ENCODE results near the gene DEPDC5. TPM values are rescaled to one million over a fixed set of nuclear protein-coding genes. Genes with fewer than 3 reads are reported as not detected.
A peak's percentile ranks its signal among the peaks of the same experiment; 100 is the strongest.

The DEPDC5 gene
- total and polyA plus RNA-seq, 3 experiments from 2014 or later = 11.1 to 38.1 (median 29.1) TPM

DNA sequence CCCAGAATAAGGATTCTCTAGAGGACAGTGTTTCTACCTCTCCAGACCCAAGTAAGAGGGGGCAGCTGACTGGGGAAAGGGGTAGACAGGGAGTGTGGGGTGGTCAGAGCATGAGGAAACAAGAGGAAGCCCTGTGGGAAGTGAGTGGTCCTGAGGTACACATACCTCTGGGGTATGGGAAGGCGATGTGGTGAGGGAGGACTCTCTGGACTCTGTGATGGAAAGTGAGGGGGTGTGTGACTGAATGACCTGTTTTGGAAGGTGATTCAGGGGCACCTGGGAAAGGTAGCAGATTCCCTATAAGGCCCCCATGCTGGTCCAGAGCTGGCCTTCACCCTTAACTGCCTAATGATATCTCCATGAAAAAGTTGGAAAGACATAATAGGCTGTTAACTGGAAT, 80.1 kb downstream of the DEPDC5 start:
- no peak for DNase-seq
- CTCF ChIA-PET = no interaction called here
- Mint-ChIP-seq H3K36me3 (peaks cover 5 to 86% (median 13%) of the 10 kb centered on the region in 3 donors), H3K27me3 (no peaks in the 10 kb centered on the region), H3K4me3 (no peak overlapping the region), H3K4me1 (peaks cover 0 to 4% (median 3%) of the 10 kb centered on the region in 3 donors), H3K27ac (peak overlapping the region in 2 of 8 donors; percentile 2 to 70), H3K9me3 (no peaks in the 10 kb centered on the region)
- POLR2A ChIA-PET = no interaction called here
- no peaks in the 10 kb centered on the region for H3K4me1 ChIP-seq (ENCODE audit: insufficient read depth, low read length)
- H3K27ac ChIP-seq (ENCODE audit: low read depth, low read length) = no peak overlapping the region
- peaks cover 10% of the 10 kb centered on the region for H3K36me3 ChIP-seq (ENCODE audit: insufficient read depth, low read length)
- no peaks in the 10 kb centered on the region for H3K9me3 ChIP-seq (ENCODE audit: low read length)
- H3K27me3 ChIP-seq (ENCODE audit: insufficient read depth, low read length, poor library complexity, severe bottlenecking) = no peaks in the 10 kb centered on the region
- no peak overlapping the region for H3K4me3 ChIP-seq (ENCODE audit: low read length)

DNA sequence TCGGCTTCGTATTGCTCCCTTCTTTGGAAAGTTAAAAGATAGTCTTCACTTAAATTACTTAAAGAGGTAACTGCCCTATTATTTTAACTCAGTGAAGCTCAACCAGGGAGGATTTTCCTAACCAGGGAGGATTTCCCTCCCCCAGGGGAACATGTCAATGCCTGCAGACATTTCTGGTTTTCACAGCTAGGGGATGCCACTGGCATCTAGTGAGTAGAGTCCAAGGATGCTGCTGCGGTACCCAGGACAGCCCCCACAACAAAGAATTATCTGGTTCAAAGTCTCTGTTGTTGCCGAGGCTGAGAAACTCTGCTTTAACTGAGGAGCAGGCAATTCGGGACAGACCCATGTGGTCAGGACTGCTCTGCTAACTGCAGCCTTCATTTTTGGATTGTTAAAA, 82.2 kb downstream of the DEPDC5 start:
- no peak overlapping the region for H3K27ac ChIP-seq (ENCODE audit: low read depth, low read length)
- no peak overlapping the region for H3K4me3 ChIP-seq (ENCODE audit: low read length)
- no peak for DNase-seq
- H3K9me3 ChIP-seq (ENCODE audit: low read length) = no peaks in the 10 kb centered on the region
- POLR2A ChIA-PET = no interaction called here
- H3K36me3 Mint-ChIP-seq = peaks cover 5 to 89% (median 14%) of the 10 kb centered on the region in 3 donors
- H3K9me3 Mint-ChIP-seq = no peaks in the 10 kb centered on the region
- peak overlapping the region in 1 of 8 donors; percentile 68 for H3K27ac Mint-ChIP-seq
- CTCF ChIA-PET = no interaction called here
- H3K4me3 Mint-ChIP-seq = no peak overlapping the region
- H3K27me3 ChIP-seq (ENCODE audit: insufficient read depth, low read length, poor library complexity, severe bottlenecking) = no peaks in the 10 kb centered on the region
- peaks cover 17% of the 10 kb centered on the region for H3K36me3 ChIP-seq (ENCODE audit: insufficient read depth, low read length)
- peaks cover 0 to 4% (median 0%) of the 10 kb centered on the region in 3 donors for H3K4me1 Mint-ChIP-seq
- no peaks in the 10 kb centered on the region for H3K27me3 Mint-ChIP-seq
- H3K4me1 ChIP-seq (ENCODE audit: insufficient read depth, low read length) = no peaks in the 10 kb centered on the region

DNA sequence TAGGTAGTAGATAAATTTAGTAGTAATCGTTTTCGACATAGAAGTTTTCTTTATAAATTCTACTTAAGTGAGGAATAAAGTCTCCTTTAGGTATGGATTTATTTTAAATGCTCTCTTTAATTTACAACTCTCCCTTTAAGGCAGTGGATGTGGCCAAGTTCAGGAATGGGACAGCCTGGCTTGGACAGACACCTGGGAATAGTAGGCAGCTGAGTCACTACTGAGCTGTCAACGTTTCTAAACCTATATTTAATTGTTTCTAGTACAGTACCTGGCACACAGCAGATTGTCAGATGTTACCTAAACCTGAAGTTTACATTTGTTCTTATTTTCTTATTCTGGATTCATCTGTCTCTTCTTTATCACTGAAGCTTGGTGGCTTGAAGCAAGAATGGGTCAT, 85.1 kb downstream of the DEPDC5 start:
- Mint-ChIP-seq H3K27me3 (no peaks in the 10 kb centered on the region), H3K9me3 (no peaks in the 10 kb centered on the region), H3K4me3 (no peak overlapping the region), H3K4me1 (no peaks in the 10 kb centered on the region), H3K27ac (no peak overlapping the region), H3K36me3 (peaks cover 4 to 90% (median 13%) of the 10 kb centered on the region in 3 donors)
- POLR2A ChIA-PET = interaction anchor here (0.7 kb wide), 1 partner anchor 45 kb away, joined by 3 read pairs; no protein-coding TSS in a partner anchor
- H3K36me3 ChIP-seq (ENCODE audit: insufficient read depth, low read length) = peaks cover 19% of the 10 kb centered on the region
- no peaks in the 10 kb centered on the region for H3K27me3 ChIP-seq (ENCODE audit: insufficient read depth, low read length, poor library complexity, severe bottlenecking)
- H3K4me3 ChIP-seq (ENCODE audit: low read length) = no peak overlapping the region
- no peaks in the 10 kb centered on the region for H3K4me1 ChIP-seq (ENCODE audit: insufficient read depth, low read length)
- CTCF ChIA-PET = no interaction called here
- DNase-seq = no peak
- no peaks in the 10 kb centered on the region for H3K9me3 ChIP-seq (ENCODE audit: low read length)
- H3K27ac ChIP-seq (ENCODE audit: low read depth, low read length) = no peak overlapping the region

DNA sequence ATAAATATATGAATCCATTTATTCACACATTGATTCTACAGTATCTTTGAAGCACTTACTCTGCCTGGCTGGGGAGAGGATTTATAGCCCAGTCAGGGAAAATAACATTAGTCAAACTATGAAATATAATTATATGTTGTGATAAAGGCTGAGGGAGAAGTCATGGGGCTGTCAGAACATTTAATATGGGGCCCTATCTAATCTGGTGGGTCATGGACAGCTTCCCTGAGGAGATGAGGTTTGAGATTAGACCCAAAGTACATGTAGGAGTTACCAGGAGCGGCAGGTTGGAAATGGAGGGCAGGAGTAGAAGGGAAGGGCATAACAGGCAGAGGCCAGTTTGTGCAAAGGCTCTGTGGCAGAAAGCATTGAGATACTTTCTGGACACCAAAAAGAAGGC, 86.2 kb downstream of the DEPDC5 start:
- ChIA-PET POLR2A (no interaction called here), CTCF (no interaction called here)
- peaks cover 26% of the 10 kb centered on the region for H3K36me3 ChIP-seq (ENCODE audit: insufficient read depth, low read length)
- no peak overlapping the region for H3K4me3 ChIP-seq (ENCODE audit: low read length)
- no peak for DNase-seq
- no peaks in the 10 kb centered on the region for H3K27me3 ChIP-seq (ENCODE audit: insufficient read depth, low read length, poor library complexity, severe bottlenecking)
- no peaks in the 10 kb centered on the region for H3K9me3 ChIP-seq (ENCODE audit: low read length)
- H3K27ac Mint-ChIP-seq = no peak overlapping the region
- H3K27me3 Mint-ChIP-seq = no peaks in the 10 kb centered on the region
- H3K9me3 Mint-ChIP-seq = no peaks in the 10 kb centered on the region
- no peak overlapping the region for H3K4me3 Mint-ChIP-seq
- H3K4me1 ChIP-seq (ENCODE audit: insufficient read depth, low read length) = no peaks in the 10 kb centered on the region
- no peak overlapping the region for H3K27ac ChIP-seq (ENCODE audit: low read depth, low read length)
- no peaks in the 10 kb centered on the region for H3K4me1 Mint-ChIP-seq
- peaks cover 4 to 90% (median 18%) of the 10 kb centered on the region in 3 donors for H3K36me3 Mint-ChIP-seq

DNA sequence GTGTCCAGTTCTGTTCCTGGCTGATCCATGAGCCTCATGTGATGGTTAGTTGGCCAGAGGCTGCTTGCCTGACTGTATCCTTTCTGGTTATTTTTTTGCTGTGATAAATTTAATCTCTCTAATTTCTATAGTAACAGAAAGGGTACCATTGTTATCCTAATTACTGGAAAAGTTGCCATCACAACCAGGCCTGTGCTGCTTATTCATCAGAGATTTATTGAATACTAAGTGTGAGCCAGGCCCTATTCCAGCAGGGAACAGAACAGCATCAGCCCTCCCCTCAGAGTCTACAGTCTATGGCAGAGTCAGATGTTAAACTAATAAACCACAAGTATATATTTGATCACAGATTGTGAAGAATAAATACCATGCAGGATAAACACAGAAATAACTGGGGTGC, 86.8 kb downstream of the DEPDC5 start:
- peaks cover 4 to 90% (median 20%) of the 10 kb centered on the region in 3 donors for H3K36me3 Mint-ChIP-seq
- H3K27ac Mint-ChIP-seq = peak overlapping the region in 2 of 8 donors; percentile 32 to 36
- Histone ChIP-seq H3K9me3 (ENCODE audit: low read length) (no peaks in the 10 kb centered on the region), H3K27ac (ENCODE audit: low read depth, low read length) (no peak overlapping the region), H3K36me3 (ENCODE audit: insufficient read depth, low read length) (peaks cover 32% of the 10 kb centered on the region), H3K27me3 (ENCODE audit: insufficient read depth, low read length, poor library complexity, severe bottlenecking) (no peaks in the 10 kb centered on the region), H3K4me3 (ENCODE audit: low read length) (no peak overlapping the region), H3K4me1 (ENCODE audit: insufficient read depth, low read length) (no peaks in the 10 kb centered on the region)
- CTCF ChIA-PET = no interaction called here
- no peaks in the 10 kb centered on the region for H3K27me3 Mint-ChIP-seq
- no peaks in the 10 kb centered on the region for H3K4me1 Mint-ChIP-seq
- DNase-seq = no peak
- POLR2A ChIA-PET = no interaction called here
- no peak overlapping the region for H3K4me3 Mint-ChIP-seq
- no peaks in the 10 kb centered on the region for H3K9me3 Mint-ChIP-seq

DNA sequence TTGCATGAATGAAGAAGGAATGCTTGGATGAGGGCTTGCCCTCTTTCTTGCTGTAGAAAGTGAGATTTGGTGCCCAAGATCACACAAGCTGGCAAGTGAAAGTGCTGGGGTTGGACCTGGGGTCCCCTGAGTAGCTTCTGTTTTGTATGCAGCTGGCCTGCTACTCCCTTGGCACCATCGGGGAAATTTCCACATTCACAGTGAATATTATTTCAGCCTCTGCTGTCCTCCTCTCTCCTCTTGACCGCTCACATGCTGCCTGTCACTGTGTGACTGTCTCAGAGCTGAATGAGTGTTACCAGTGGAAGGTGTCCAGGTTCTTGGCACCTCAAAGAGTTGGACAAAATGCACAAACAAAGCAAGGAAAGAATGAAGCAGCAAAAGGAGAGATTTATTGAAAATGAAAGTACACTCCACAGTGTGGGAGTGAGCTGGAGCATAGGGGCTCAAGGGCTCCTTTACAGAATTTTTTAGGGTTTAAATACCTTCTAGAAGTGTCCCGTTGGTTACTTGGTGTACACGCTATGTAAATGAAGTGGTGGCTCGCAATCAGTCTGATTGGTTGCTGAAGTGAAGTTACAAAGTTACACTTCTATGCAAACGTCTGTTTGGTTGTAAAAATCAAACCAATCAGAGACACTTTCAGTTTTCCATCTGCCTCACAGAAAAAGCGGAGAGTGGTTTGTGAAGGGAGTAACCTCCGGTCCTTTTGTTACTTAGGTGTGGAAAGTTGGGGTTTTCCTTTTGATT, 87.4 kb downstream of the DEPDC5 start:
- Histone ChIP-seq H3K36me3 (ENCODE audit: insufficient read depth, low read length) (peaks cover 39% of the 10 kb centered on the region), H3K4me1 (ENCODE audit: insufficient read depth, low read length) (no peaks in the 10 kb centered on the region), H3K27ac (ENCODE audit: low read depth, low read length) (no peak overlapping the region), H3K27me3 (ENCODE audit: insufficient read depth, low read length, poor library complexity, severe bottlenecking) (no peaks in the 10 kb centered on the region), H3K4me3 (ENCODE audit: low read length) (no peak overlapping the region), H3K9me3 (ENCODE audit: low read length) (no peaks in the 10 kb centered on the region)
- no peak for DNase-seq
- peaks cover 8 to 90% (median 25%) of the 10 kb centered on the region in 3 donors for H3K36me3 Mint-ChIP-seq
- no peaks in the 10 kb centered on the region for H3K4me1 Mint-ChIP-seq
- H3K9me3 Mint-ChIP-seq = no peaks in the 10 kb centered on the region
- peak overlapping the region in 3 of 8 donors; percentile 36 to 47 (median 43) for H3K27ac Mint-ChIP-seq
- H3K4me3 Mint-ChIP-seq = no peak overlapping the region
- H3K27me3 Mint-ChIP-seq = no peaks in the 10 kb centered on the region
- ChIA-PET POLR2A (no interaction called here), CTCF (no interaction called here)

DNA sequence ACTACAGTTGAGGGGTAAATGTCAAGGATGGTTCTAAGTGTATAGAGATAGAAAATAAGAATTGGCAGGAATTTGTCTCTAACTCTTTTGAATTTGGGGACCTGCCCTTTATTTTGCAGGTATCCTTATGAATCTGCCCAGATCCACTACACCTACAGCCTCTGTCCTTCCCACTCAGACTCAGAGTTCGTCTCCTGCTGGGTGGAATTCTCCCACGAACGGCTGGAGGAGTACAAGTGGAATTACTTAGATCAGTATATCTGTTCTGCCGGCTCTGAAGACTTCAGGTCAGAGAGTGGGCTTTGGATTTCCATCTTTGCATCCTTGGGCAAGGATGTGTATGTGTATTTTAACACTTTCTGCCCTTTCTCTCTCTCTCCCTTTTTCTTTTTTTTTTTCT, 89.7 kb downstream of the DEPDC5 start:
- Mint-ChIP-seq H3K4me3 (no peak overlapping the region), H3K36me3 (peaks cover 9 to 93% (median 32%) of the 10 kb centered on the region in 3 donors)
- H3K27me3 ChIP-seq (ENCODE audit: insufficient read depth, low read length, poor library complexity, severe bottlenecking) = no peaks in the 10 kb centered on the region

DNA sequence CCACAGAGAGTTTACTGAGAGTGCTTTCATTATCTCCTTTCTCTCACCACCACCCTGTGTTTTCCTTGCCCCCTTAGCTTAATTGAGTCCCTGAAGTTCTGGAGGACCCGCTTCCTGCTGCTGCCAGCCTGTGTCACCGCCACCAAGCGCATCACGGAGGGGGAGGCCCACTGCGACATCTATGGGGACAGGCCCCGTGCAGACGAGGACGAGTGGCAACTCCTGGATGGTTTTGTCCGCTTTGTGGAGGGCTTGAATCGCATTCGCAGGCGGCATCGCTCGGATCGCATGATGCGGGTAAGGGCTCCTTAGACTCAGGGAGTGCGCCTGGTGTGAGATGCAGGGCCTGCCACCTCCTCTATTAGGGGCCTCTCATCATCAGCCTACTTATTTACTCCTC, 91.1 kb downstream of the DEPDC5 start:
- Histone ChIP-seq H3K9me3 (ENCODE audit: low read length) (no peaks in the 10 kb centered on the region), H3K36me3 (ENCODE audit: insufficient read depth, low read length) (peaks cover 39% of the 10 kb centered on the region), H3K4me1 (ENCODE audit: insufficient read depth, low read length) (no peaks in the 10 kb centered on the region), H3K27ac (ENCODE audit: low read depth, low read length) (no peak overlapping the region), H3K4me3 (ENCODE audit: low read length) (no peak overlapping the region), H3K27me3 (ENCODE audit: insufficient read depth, low read length, poor library complexity, severe bottlenecking) (no peaks in the 10 kb centered on the region)
- ChIA-PET CTCF (interaction anchor here (0.6 kb wide), 1 partner anchor 117 kb away, joined by 3 read pairs; no protein-coding TSS in a partner anchor), POLR2A (no interaction called here)
- H3K27me3 Mint-ChIP-seq = no peaks in the 10 kb centered on the region
- DNase-seq = no peak
- peak overlapping the region in 1 of 7 donors; percentile 6 for H3K4me3 Mint-ChIP-seq
- H3K9me3 Mint-ChIP-seq = no peaks in the 10 kb centered on the region
- H3K36me3 Mint-ChIP-seq = peaks cover 9 to 92% (median 37%) of the 10 kb centered on the region in 3 donors
- no peak overlapping the region for H3K27ac Mint-ChIP-seq
- H3K4me1 Mint-ChIP-seq = no peaks in the 10 kb centered on the region

More for the DNA sequence above, 89.7 kb downstream of the DEPDC5 start:
- DNase-seq = no peak
- Histone ChIP-seq H3K4me1 (ENCODE audit: insufficient read depth, low read length) (no peaks in the 10 kb centered on the region), H3K9me3 (ENCODE audit: low read length) (no peaks in the 10 kb centered on the region), H3K36me3 (ENCODE audit: insufficient read depth, low read length) (peaks cover 43% of the 10 kb centered on the region), H3K27ac (ENCODE audit: low read depth, low read length) (no peak overlapping the region), H3K4me3 (ENCODE audit: low read length) (no peak overlapping the region)
- peak overlapping the region in 2 of 8 donors; percentile 27 to 74 for H3K27ac Mint-ChIP-seq
- ChIA-PET CTCF (no interaction called here), POLR2A (no interaction called here)
- no peaks in the 10 kb centered on the region for H3K4me1 Mint-ChIP-seq
- no peaks in the 10 kb centered on the region for H3K27me3 Mint-ChIP-seq
- H3K9me3 Mint-ChIP-seq = no peaks in the 10 kb centered on the region

Measured in CD8-positive, alpha-beta memory T cell (primary cell).